Measurements from ENCODE around the gene RAMP1.

- no peak for TF ChIP-seq EGR1 (IDR thresholded peaks at IDR 0.05; ENCODE audit: low read depth in 2 of 2)
- no peak for TF ChIP-seq ATF3 (IDR thresholded peaks at IDR 0.05)
- TF ChIP-seq, protein P1, sequence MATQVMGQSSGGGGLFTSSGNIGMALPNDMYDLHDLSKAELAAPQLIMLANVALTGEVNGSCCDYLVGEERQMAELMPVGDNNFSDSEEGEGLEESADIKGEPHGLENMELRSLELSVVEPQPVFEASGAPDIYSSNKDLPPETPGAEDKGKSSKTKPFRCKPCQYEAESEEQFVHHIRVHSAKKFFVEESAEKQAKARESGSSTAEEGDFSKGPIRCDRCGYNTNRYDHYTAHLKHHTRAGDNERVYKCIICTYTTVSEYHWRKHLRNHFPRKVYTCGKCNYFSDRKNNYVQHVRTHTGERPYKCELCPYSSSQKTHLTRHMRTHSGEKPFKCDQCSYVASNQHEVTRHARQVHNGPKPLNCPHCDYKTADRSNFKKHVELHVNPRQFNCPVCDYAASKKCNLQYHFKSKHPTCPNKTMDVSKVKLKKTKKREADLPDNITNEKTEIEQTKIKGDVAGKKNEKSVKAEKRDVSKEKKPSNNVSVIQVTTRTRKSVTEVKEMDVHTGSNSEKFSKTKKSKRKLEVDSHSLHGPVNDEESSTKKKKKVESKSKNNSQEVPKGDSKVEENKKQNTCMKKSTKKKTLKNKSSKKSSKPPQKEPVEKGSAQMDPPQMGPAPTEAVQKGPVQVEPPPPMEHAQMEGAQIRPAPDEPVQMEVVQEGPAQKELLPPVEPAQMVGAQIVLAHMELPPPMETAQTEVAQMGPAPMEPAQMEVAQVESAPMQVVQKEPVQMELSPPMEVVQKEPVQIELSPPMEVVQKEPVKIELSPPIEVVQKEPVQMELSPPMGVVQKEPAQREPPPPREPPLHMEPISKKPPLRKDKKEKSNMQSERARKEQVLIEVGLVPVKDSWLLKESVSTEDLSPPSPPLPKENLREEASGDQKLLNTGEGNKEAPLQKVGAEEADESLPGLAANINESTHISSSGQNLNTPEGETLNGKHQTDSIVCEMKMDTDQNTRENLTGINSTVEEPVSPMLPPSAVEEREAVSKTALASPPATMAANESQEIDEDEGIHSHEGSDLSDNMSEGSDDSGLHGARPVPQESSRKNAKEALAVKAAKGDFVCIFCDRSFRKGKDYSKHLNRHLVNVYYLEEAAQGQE (IDR thresholded peaks at IDR 0.05), result no peak
- no peak for TF ChIP-seq JUND (IDR thresholded peaks at IDR 0.05)
- TF ChIP-seq, protein P2, sequence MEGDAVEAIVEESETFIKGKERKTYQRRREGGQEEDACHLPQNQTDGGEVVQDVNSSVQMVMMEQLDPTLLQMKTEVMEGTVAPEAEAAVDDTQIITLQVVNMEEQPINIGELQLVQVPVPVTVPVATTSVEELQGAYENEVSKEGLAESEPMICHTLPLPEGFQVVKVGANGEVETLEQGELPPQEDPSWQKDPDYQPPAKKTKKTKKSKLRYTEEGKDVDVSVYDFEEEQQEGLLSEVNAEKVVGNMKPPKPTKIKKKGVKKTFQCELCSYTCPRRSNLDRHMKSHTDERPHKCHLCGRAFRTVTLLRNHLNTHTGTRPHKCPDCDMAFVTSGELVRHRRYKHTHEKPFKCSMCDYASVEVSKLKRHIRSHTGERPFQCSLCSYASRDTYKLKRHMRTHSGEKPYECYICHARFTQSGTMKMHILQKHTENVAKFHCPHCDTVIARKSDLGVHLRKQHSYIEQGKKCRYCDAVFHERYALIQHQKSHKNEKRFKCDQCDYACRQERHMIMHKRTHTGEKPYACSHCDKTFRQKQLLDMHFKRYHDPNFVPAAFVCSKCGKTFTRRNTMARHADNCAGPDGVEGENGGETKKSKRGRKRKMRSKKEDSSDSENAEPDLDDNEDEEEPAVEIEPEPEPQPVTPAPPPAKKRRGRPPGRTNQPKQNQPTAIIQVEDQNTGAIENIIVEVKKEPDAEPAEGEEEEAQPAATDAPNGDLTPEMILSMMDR (IDR thresholded peaks at IDR 0.05; ENCODE audit: low read depth, low read length, missing input control), result no peak
- TF ChIP-seq, protein P3, sequence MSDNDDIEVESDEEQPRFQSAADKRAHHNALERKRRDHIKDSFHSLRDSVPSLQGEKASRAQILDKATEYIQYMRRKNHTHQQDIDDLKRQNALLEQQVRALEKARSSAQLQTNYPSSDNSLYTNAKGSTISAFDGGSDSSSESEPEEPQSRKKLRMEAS (IDR thresholded peaks at IDR 0.05), result no peak
- no peak for TF ChIP-seq TAF1 (conservative IDR thresholded peaks at IDR 0.05)
- TF ChIP-seq FOXA1 (IDR thresholded peaks at IDR 0.05), result no peak
- TF ChIP-seq SP1 (IDR thresholded peaks at IDR 0.05), result no peak
- TF ChIP-seq, protein P4, sequence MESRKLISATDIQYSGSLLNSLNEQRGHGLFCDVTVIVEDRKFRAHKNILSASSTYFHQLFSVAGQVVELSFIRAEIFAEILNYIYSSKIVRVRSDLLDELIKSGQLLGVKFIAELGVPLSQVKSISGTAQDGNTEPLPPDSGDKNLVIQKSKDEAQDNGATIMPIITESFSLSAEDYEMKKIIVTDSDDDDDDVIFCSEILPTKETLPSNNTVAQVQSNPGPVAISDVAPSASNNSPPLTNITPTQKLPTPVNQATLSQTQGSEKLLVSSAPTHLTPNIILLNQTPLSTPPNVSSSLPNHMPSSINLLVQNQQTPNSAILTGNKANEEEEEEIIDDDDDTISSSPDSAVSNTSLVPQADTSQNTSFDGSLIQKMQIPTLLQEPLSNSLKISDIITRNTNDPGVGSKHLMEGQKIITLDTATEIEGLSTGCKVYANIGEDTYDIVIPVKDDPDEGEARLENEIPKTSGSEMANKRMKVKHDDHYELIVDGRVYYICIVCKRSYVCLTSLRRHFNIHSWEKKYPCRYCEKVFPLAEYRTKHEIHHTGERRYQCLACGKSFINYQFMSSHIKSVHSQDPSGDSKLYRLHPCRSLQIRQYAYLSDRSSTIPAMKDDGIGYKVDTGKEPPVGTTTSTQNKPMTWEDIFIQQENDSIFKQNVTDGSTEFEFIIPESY (IDR thresholded peaks at IDR 0.05), result no peak
- no peak for TF ChIP-seq RAD21 (IDR thresholded peaks at IDR 0.05)
- no peak for TF ChIP-seq GABPA (IDR thresholded peaks at IDR 0.05 in 1 of 2, conservative IDR thresholded peaks at IDR 0.05 in 1 of 2)
- TF ChIP-seq RXRA (IDR thresholded peaks at IDR 0.05), result no peak
- no peak for TF ChIP-seq FOXA2 (IDR thresholded peaks at IDR 0.05)
These were observed 17.6 kb downstream of the RAMP1 start for GRCh38 chr2:237876951-237877491.

Measured in liver (tissue), 3 donors.